Right lobe of liver (tissue), 4 donors: ENCODE results near the gene LEKR1.

Source experiments
- POLR2A ChIP-seq: fragments of 450-650 bp; IDR thresholded peaks from one replicate; pipeline ENCODE4 v1.6.1; 2017; ENCODE audit warnings: antibody characterized with exemption, mild to moderate bottlenecking
- TF ChIP-seq, protein P1 (sequence below), 4 donors: fragments of 200-600 bp in 3 of 4; fragments of 450-650 bp in 1 of 4; IDR thresholded peaks; one replicate each; pipeline versions ENCODE4 v1.5.1 to v1.8.0; 2016 to 2022; ENCODE audit warnings: antibody characterized with exemption in 4 of 4, mild to moderate bottlenecking in 2 of 4
- donor health status: DM: no; HTN: no; CAD: no.
- donor health status: DM: no; HTN: no; CAD: no.
- donor health status: DM: no; HTN: yes; CAD: no.

DNA sequence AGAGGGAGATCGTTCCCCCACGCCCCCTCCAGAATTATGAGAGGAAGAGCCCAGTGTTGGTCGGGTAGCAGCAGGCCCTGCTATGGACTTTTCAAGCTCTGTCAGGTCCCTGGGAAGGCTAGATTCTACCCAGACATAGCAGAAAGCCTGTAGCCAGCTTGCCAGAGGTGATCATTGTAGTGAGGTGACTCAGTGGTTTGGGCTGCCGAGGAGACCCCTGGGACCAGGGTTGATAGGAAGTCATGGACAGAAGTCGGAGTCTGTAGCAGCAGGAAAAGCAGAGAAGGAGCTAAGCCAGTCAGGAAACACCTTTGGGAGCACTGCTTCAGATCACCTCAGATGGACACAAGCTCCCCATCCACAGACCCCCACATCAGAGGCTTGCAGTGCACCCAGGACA, 266.1 kb downstream of the LEKR1 start:
- no peak for TF ChIP-seq POLR2A
- TF ChIP-seq, protein P1, sequence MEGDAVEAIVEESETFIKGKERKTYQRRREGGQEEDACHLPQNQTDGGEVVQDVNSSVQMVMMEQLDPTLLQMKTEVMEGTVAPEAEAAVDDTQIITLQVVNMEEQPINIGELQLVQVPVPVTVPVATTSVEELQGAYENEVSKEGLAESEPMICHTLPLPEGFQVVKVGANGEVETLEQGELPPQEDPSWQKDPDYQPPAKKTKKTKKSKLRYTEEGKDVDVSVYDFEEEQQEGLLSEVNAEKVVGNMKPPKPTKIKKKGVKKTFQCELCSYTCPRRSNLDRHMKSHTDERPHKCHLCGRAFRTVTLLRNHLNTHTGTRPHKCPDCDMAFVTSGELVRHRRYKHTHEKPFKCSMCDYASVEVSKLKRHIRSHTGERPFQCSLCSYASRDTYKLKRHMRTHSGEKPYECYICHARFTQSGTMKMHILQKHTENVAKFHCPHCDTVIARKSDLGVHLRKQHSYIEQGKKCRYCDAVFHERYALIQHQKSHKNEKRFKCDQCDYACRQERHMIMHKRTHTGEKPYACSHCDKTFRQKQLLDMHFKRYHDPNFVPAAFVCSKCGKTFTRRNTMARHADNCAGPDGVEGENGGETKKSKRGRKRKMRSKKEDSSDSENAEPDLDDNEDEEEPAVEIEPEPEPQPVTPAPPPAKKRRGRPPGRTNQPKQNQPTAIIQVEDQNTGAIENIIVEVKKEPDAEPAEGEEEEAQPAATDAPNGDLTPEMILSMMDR (IDR thresholded peaks at IDR 0.05) = no peak
